ENCODE data around the gene CXXC5. TPM values are rescaled to one million over a fixed set of nuclear protein-coding genes. Genes with fewer than 3 reads are reported as not detected.

The CXXC5 gene
- total and polyA plus RNA-seq, 9 of the 15 experiments (the other 6 are each of a cell fraction or from before 2014, with no cell fraction given): 1.9 to 123 (median 45.8) TPM

DNA sequence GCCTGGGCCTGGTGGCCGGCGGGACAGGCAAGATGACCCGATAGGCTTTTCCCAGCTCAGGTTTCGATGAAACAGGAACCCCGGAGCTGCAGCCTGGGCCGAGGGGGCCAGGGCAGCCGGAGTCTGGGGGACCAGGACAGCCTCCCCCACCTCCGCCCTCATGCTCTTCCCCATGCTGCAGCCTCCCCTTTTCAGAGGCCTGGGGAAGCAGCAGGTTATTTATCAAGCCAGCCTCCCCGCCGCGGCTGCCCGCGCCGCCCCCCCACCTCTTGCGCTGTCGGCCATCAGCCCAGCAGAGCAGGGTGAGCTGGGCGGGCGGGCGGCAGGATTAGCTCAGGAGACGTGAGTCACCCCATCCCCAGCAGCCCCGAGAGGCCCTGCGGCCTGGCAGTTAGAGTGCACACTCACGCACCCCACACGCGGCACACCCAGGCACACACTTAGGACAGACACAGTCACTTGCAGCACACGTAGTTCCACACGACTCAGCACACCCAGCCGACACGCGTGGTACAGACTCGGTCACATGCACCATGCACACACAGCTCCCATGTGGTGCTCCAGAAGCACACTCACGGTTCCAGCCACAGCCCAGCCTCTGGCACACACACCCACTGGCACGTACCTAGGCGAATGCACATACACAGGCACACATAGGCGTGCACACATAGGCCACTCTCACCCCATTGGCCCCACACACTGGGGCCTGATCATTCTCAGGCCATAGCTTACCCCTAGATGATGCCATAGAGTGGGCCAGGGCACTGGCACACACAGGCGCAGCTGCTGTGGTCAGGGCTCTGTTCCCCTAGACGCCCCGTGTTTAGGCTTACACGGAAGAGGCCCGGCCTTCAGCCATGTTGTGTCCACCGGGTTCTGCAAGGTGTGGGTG, 13.0 kb downstream of the CXXC5 start (continued):
- TF ChIP-seq TRIM24 (IDR thresholded peaks at IDR 0.05) (peak in 1 of 2 experiments; percentile 57; a peak in 2 of 4 replicates), TCFL5 (CRISPR knock-in tag; conservative IDR thresholded peaks at IDR 0.05) (no peak), SMARCE1 (IDR thresholded peaks at IDR 0.05) (peak; percentile 89), RBM17 (IDR thresholded peaks at IDR 0.05; ENCODE audit: borderline replicate concordance, low read depth, low read length) (no peak), KDM2B (CRISPR knock-in tag; IDR thresholded peaks at IDR 0.05) (no peak; the same call in 1 of the 2 replicates), CEBPG (CRISPR knock-in tag; IDR thresholded peaks at IDR 0.05) (peak; percentile 66; the same call in 1 of the 2 replicates), CEBPG (tag; conservative IDR thresholded peaks at IDR 0.05 in 1 of 2, IDR thresholded peaks at IDR 0.05 in 1 of 2) (no peak), HDAC2 (IDR thresholded peaks at IDR 0.05) (peak; percentile 80), MYC (IDR thresholded peaks at IDR 0.05; ENCODE audit: low read depth, low read length) (peak; percentile 84), MYC (CRISPR knock-in tag; IDR thresholded peaks at IDR 0.05; ENCODE audit: borderline replicate concordance, low read depth) (peak; percentile 70; the same call in 1 of the 2 replicates), BRCA1 (IDR thresholded peaks at IDR 0.05) (no peak), BRCA1 (CRISPR knock-in tag; IDR thresholded peaks at IDR 0.05) (no peak), ZNF561 (CRISPR knock-in tag; conservative IDR thresholded peaks at IDR 0.05) (no peak), WHSC1 (IDR thresholded peaks at IDR 0.05; ENCODE audit: low read length) (no peak), NBN (IDR thresholded peaks at IDR 0.05; ENCODE audit: low read depth) (peak; percentile 54; the same call in 1 of the 2 replicates), ESRRB (CRISPR knock-in tag; IDR thresholded peaks at IDR 0.05; ENCODE audit: borderline replicate concordance) (no peak), PCBP1 (IDR thresholded peaks at IDR 0.05; ENCODE audit: low read depth, low read length, poor library complexity, severe bottlenecking) (no peak), GTF2E2 (tag; IDR thresholded peaks at IDR 0.05) (no peak), SIRT6 (IDR thresholded peaks at IDR 0.05; ENCODE audit: low read depth, low read length) (no peak)
- TF ChIP-seq, protein P1, sequence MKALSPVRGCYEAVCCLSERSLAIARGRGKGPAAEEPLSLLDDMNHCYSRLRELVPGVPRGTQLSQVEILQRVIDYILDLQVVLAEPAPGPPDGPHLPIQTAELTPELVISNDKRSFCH (CRISPR knock-in tag; IDR thresholded peaks at IDR 0.05): no peak
- TF ChIP-seq, protein P1 (tag; IDR thresholded peaks at IDR 0.05): peak; percentile 82; the same call in 1 of the 2 replicates
- TF ChIP-seq, protein P2, sequence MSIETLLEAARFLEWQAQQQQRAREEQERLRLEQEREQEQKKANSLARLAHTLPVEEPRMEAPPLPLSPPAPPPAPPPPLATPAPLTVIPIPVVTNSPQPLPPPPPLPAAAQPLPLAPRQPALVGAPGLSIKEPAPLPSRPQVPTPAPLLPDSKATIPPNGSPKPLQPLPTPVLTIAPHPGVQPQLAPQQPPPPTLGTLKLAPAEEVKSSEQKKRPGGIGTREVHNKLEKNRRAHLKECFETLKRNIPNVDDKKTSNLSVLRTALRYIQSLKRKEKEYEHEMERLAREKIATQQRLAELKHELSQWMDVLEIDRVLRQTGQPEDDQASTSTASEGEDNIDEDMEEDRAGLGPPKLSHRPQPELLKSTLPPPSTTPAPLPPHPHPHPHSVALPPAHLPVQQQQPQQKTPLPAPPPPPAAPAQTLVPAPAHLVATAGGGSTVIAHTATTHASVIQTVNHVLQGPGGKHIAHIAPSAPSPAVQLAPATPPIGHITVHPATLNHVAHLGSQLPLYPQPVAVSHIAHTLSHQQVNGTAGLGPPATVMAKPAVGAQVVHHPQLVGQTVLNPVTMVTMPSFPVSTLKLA (conservative IDR thresholded peaks at IDR 0.05): peak; percentile 79 to 89
- TF ChIP-seq, protein P3, sequence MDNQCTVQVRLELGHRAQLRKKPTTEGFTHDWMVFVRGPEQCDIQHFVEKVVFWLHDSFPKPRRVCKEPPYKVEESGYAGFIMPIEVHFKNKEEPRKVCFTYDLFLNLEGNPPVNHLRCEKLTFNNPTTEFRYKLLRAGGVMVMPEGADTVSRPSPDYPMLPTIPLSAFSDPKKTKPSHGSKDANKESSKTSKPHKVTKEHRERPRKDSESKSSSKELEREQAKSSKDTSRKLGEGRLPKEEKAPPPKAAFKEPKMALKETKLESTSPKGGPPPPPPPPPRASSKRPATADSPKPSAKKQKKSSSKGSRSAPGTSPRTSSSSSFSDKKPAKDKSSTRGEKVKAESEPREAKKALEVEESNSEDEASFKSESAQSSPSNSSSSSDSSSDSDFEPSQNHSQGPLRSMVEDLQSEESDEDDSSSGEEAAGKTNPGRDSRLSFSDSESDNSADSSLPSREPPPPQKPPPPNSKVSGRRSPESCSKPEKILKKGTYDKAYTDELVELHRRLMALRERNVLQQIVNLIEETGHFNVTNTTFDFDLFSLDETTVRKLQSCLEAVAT (IDR thresholded peaks at IDR 0.05): 0 out of 4 replicates have a peak, but pooled peaks of 1 of the 2 experiments have one; percentile 34
- TF ChIP-seq, protein P4, sequence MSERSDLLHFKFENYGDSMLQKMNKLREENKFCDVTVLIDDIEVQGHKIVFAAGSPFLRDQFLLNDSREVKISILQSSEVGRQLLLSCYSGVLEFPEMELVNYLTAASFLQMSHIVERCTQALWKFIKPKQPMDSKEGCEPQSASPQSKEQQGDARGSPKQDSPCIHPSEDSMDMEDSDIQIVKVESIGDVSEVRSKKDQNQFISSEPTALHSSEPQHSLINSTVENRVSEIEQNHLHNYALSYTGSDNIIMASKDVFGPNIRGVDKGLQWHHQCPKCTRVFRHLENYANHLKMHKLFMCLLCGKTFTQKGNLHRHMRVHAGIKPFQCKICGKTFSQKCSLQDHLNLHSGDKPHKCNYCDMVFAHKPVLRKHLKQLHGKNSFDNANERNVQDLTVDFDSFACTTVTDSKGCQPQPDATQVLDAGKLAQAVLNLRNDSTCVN (CRISPR knock-in tag; IDR thresholded peaks at IDR 0.05): no peak

Measured in K562 (cell line).